Stimulated activated CD4-positive, alpha-beta T cell treated with anti-CD3 and anti-CD28 coated beads, Interleukin-12 subunit alpha, Interleukin-12 subunit beta, amount 100 ng/mL, for 4 hours (primary cell): ENCODE measurements around the gene COX19.
"Not testable (repeated sequence)": the region's sequence is repeated elsewhere in the genome, so short reads cannot be mapped to it uniquely, and the experiment has no call there.

ENCODE experiments used
- DNase-seq: peaks from one replicate; pipeline ENCODE4 v3.0.0-alpha.2; 2020

Gene COX19

DNA sequence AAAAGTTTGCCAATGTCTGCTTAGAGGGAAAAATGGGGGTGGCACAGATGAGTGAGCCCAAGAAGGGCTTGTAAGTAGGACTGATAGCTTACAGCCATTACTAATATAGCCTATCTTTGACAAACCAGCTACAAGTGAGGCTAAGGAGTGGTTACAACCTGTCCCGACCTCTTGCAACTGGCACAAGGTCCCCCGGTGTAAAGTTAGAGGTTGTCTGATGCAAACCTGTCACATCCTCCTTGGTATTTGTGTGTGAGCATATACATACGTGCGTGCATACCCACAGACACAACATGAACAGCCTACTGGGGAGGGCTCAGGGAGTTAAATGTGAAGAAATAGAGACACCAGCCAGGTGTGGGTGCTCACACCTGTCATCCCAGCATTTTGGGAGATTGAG is 35.5 kb downstream of the COX19 start:
- no peak for DNase-seq

DNA sequence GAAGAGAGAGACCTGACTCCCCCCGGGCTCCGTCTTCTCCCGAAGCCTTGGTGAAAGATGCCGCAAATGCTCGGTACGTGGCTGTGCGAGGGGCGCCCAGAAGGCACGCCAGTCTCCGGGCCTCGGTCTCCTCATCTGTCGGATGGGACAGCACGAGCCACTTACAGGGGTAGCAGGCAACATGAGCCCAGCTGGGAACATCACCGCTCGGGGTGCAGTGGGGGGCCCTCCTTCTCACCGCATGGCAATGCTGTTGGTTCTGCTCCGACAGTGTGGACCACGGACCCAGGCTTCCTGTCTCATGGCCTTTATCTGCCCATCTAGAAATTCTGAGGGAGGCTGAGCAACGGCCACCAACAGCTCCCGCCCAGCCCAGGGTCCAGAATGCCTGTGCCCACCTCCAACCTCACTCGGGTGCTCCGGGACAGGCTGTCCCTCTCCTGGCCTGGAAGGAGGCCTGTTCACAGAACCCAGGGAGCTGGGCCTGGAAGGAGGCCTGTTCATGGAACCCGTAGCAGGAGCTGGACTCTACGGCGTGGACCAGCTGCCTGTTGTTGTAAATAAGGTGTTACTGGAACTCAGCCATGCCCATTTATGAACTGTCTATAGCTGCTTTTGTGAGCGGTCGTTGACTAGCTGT is 36.7 kb downstream of the COX19 start:
- no peak for DNase-seq

GRCh38 chr7:937856-938484 is 37.4 kb downstream of the COX19 start:
- DNase-seq = no peak

DNA sequence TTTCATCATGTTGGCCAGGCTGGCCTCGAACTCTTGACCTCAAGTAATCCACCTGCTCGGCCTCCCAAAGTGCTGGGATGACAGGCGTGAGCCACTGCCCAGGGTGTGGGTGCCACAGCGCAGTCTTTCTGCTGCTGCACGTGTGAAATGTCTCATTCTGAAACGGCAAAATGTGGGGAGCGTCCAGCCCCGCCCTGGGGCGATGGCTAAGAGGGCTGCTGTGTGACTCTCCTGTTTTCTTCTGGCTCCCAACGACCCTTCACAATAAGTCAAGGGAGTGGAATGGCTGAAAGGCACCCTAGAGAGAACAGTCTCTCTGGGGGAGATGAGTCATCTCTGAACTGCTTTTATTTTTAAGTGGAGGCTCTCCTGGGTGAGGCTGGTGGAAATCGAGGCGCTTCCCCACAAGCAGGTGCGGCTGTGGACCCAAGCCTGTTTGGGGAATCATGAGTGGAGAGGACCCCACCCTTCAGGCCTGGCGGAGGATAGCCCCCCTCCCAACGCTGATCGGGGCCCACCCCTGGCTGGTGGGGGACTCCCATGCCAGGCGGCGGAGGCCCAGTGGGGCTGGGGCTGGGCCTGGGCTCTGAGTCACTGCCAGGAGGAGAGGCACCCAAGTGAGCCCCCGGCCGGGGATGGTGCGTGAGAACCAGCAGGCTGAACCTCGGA is 38.8 kb downstream of the COX19 start:
- DNase-seq = no peak

DNA sequence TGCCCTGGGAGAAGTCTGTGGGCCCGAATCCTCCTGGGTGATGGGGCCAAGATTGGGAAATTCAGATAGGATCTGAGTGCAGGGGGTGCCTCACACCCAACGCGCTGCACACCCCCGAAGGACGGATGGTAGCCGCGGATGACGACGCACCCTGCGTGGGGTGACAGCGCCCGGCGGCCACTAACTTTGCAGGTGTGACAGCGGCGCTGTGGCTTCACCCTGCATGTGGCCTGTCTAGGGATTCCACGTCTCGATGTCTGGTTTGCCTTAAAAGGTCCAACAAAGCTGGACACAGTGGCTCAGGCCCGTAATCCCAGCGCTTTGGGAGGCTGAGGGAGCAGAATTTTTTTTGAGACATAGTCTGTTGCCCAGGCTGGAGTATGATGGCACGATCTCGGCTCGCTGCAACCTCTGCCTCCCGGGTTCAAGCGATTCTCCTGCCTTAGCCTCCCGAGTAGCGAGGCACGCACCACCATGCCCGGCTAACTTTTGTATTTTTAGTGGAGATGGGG is 39.4 kb downstream of the COX19 start:
- no peak for DNase-seq

DNA sequence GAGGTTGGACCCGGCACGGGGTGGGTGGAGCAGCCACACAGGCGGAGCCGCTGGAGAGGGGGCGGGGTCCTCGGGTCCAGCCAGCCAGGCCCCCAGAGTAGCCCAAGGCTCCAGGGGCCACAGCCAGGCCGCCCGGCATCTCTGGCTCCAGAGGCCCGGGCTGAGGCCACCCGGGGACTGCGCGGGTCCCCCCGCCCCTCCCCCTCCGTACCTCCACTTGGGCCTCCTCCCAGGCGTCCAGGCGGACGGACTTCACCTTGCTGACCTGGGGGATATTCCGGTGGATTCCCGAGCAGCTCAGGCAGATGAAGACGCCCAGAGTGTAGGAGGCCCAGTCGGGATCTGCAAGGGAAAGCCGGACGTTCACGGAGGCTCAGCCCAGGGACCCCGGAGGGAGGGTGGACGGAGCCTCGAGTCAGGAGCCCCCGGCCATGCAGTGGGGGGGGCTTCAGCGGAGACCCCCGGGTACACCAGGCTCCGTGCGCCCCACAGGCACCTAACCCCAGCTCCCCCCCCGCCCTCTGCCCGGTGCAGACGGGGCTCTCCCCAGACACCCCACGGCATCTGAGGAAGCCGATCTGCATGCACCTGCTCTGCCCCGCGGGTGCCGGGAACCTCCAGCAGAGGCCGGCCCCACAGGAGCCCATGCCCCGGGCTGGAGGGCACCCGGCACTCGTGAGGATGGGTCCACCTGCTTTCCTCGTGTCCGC is 40.0 kb downstream of the COX19 start:
- DNase-seq = no peak

DNA sequence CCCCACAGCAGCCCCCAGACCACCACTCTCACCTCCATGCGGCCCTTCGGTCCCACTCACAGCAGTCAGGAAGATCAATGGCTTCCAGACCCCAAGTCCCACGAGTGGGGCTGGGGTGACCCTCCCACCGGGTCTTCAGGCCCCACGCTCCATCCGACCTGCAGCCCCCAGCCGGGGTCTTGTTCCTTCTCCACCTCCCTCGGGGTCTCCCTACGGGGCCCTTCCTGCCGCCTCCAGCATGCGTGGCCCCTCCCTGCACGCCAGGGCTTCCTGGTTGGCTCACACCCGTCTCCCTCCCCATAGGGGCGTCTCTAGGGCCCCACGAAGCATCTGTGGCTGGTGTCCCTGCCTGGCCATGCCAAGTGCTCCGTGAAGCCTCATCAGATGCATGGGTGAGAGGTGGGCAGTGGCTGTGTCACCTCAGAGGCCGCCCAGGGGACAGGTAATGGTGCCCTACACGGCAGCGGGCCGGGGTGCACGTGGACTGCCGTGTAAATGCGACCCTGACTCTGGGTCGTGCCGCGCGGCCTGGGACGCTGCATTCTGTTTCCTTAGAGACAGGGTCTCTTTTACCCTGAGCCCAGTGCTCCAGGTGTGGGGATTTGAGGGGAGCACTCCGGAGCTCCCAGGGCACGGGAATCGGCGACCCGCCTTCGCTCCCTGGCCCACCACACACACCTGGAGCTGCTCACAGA is 40.7 kb downstream of the COX19 start:
- no peak for DNase-seq

DNA sequence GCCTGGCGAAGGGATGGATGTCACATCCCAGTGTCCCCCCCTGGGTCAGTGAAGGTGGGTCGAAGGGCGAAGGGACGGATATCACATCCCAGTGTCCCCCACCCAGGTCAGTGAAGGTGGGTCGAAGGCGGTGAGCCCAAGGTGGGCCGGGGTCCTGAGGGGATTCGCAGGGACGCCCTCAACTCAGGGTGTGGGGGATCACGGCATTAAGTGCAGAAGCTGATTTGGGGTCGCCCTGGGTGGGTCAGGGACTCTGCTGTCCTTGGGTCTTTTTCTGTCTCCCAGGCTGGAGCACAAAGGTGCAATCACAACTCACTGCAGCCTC is 42.7 kb downstream of the COX19 start:
- no peak for DNase-seq

DNA sequence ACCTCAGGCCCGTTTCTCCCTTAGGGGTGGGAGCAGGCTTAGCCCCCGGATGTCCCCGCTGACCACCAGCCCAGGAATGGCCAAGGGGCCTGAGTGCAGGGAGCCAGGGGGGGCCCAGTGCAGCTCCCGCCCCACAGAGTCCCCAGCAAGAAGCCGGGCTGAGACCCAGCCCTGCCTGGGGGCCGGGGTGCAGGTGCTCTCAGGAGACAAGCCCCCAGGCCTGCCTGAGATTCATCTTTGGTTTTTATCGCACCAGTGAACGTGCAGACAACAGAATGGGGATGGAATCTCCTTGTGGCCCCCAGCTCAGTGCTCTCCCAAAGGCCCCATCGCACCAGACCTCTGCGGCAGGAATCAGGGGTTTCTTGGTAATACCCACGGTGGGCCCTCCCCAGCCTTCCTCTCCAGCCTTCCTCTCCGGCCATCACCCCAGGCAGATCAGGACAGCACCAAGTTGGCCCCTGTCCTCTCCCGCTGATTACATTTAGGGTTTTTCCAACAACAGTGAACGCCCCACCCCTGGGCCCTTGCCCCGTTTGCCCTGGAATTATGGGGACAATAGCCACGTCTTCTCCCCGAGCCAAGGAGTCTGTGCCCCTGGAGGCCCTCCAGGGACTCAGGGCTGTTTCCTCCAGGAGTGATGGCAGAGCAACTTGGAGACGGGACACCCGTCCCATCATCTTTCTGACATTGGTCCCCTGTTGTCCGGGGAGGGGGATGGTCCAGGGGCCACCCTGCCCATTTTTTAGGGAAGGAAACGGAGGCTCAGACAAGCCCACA is 43.3 kb downstream of the COX19 start:
- DNase-seq = no peak

DNA sequence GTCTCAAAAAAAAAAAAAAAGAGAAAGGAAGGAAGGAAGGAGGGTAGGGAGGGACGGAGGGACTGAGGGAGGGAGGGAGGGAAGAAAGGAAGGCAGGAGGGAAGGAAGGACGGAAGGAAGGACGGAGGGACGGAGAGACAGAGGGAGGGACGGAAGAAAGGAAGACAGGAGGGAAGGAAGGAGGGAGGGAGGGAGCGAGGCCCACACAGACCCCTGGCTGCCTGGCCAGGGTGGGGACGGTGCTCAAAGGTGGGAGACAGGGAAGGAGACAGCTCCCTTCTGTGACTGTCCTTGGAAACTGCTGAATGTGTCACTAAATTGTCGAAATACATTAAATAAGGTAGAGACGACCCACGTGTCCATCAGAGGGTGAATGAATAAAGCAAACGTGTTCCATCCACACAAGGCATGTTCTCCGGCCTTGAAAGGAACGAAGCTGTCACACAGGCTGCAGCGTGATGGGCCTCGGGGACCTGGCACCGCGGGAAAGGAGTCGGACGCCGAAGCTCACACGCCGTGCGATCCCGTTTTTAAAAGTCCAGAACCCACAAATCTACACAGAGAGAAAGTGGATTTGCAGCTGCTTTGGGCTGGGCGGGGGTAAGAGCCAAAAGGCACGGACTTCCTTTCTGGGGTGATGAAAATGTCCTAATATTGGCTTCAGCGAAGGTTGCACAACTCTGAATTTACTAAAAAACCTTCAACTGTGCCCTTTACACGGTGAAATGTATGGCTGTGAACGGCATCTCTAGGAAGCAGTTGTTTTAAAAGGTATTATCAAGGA is 44.2 kb downstream of the COX19 start:
- DNase-seq = no peak

- DNase-seq = no peak
Observed at GRCh38 chr7:929311-929711, 46.0 kb downstream of the COX19 start.

GRCh38 chr7:927031-927671 is 48.2 kb downstream of the COX19 start:
- no peak for DNase-seq

DNA sequence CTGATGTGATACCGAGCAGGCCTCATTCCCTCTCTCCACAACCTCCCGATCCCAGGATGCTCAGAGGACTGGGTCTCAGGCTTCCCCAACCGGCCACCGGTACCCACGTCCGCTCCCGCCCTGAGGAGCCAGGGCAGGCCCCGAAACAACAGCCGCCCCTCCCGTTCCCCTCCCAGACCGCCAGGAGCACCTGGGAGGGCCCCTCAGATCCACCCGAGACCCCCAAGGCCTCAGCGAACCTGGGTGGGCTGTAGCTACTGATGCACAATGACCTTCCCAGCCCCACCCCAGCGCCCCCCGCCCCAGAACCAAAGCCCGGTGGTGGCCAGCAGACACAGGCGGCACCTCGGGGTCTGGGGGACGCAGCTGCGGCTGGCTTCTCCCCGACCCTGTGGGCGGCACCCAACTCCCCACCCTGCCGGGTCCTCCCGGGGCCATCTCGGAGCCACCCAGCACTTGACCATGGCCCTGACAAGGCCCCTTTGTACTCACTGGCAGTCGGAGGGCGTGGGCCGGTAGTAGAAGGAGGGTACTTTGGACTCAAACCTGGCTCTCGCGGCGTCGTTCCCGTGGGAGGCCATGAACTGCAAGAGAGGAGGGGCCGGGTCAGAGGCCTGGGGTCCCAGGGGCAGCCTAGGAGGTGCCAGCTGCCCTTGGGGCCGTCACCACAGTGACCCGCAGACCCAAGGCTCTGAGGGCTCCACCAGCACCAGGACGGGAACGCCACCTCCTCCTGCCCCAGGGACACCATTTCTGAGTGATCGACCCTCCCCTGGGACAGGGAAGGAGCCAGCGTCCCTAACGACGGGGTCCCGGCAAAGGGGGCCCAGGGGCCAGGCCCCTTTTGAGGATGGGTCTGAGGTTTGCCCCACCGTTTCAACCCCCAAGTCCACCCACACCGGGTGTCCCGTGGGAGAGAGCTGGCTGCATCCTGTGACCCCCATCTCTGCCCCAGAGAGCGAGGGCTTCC is 49.0 kb downstream of the COX19 start:
- no peak for DNase-seq

- DNase-seq = no peak
Observed at GRCh38 chr7:925601-926000, 49.7 kb downstream of the COX19 start.

GRCh38 chr7:924541-925231 is 50.7 kb downstream of the COX19 start:
- peak; percentile 50 for DNase-seq

GRCh38 chr7:924042-924441 is 51.3 kb downstream of the COX19 start:
- DNase-seq = not testable (repeated sequence)

DNA sequence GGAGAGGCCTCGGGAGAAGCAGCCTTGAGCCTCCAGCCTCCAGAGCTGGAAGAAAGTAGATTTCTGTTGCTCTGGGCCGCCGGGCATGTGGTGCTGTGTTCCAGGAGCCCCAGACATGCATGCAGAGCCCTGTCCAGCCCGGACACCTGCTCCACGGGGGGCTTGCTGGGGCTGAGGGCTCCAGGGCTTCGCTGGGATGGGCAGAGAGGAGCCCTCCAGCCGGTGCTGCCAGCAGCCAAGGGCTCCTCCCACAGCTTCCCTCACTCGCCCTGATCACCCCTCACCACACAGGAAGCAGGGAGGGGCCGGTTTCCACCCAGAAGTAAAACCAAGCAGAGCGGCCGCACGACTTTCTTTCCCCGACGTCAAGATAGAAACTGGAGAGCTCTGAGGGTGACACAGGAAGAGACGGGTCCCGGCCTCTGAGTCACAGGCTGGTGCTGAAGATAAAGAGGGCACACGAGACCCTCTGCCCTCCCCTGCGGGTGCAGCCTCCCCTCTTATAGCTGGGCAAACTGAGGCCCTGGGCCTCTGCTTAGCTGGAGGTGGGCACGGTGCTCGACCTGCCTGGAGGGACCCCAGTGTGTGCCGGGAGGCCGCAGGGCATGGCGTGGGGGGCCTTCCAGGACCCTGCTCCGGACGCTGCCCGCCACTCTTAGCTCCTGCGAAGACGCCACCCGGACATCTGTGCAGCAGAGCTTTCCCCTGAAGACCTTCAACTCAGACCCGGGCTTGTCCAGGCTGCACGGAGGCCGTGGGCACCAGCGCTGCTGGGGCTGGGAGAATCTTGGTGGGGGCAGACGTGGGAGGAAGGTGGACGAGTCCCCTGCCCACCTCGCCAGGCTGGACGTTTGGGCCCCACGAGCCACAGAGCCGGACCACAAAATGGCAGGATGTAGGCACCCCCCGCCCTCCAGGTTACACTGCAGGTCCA is 52.0 kb downstream of the COX19 start:
- peak; percentile 88 for DNase-seq
